ENCODE measurements around the gene MED12L.

GRCh38 chr3:151236316-151236715, 150.9 kb downstream of the MED12L start:
- TF ChIP-seq ZNF670 (tag by site-specific recombination; IDR thresholded peaks at IDR 0.05; ENCODE audit: low read depth) (no peak), ZEB2 (tag by site-specific recombination; IDR thresholded peaks at IDR 0.05) (no peak), CTCF (tag by site-specific recombination; IDR thresholded peaks at IDR 0.05) (no peak), ZBTB21 (tag by site-specific recombination; IDR thresholded peaks at IDR 0.05) (no peak), INSM2 (tag by site-specific recombination; IDR thresholded peaks at IDR 0.05) (no peak), PRDM2 (tag by site-specific recombination; IDR thresholded peaks at IDR 0.05; ENCODE audit: borderline replicate concordance) (no peak), ATF2 (tag by site-specific recombination; IDR thresholded peaks at IDR 0.05; ENCODE audit: low read depth) (no peak), ZSCAN5A (tag by site-specific recombination; IDR thresholded peaks at IDR 0.05) (no peak), ZNF792 (tag by site-specific recombination; IDR thresholded peaks at IDR 0.05) (no peak), REPIN1 (tag by site-specific recombination; IDR thresholded peaks at IDR 0.05; ENCODE audit: low read depth) (no peak)

All from HEK293 (cell line).